ENCODE results near the gene NET1. TPM values are rescaled to one million over a fixed set of nuclear protein-coding genes. Genes with fewer than 3 reads are reported as not detected.

Gene NET1
- total and polyA plus RNA-seq, 2 donors (not counting 3 experiments of a cell fraction or from before 2014, with no cell fraction given) = 14.4 to 46.3 TPM

DNA sequence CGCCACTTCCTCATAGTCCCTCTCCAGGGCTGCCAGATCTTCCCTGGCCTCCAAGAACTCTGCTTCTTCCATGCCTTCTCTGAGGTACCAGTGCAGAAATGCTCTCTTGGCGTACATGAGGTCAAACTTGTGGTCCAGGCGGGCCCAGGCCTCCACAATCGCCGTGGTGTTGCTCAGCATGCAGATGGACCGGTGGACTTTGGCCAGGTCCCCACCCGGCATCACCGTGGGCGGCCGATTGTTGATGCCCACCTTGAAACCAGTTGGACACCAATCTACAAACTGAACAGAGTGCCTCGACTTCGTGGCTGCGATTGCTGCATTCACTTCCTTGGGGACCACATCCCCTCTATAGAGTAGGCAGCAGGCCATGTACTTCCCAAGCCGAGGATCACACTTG lies 18.8 kb upstream of the NET1 start:
- Histone ChIP-seq H3K4me2 (ENCODE audit: insufficient read depth, low read length) (no peak overlapping the region), H3K79me2 (ENCODE audit: control insufficient read depth, insufficient read depth, low read length) (no peaks in the 10 kb centered on the region), H3K9me1 (replicated peaks; ENCODE audit: control insufficient read depth, extremely low read depth, insufficient read depth, low read length) (no peaks in the 10 kb centered on the region), H3K27ac (ENCODE audit: insufficient read depth, low read depth, low read length) (no peak overlapping the region), H3K4me1 (ENCODE audit: control insufficient read depth, extremely low read depth, insufficient read depth, low read length) (no peaks in the 10 kb centered on the region), H3K36me3 (ENCODE audit: control insufficient read depth in 2 of 2, extremely low read depth in 1 of 2, insufficient read depth in 2 of 2, low read length in 2 of 2) (no peaks in the 10 kb centered on the region), H2AFZ (ENCODE audit: low read depth, low read length) (no peak overlapping the region), H4K20me1 (replicated peaks; ENCODE audit: control insufficient read depth, extremely low read depth, insufficient read depth, low read length) (no peaks in the 10 kb centered on the region), H3K9me3 (replicated peaks; ENCODE audit: control insufficient read depth, insufficient read depth, low read length) (no peaks in the 10 kb centered on the region), H3K9ac (replicated peaks; ENCODE audit: extremely low read depth, insufficient read depth, low read length) (no peak overlapping the region), H3K4me3 (replicated peaks in 1 of 3; ENCODE audit: insufficient read depth in 1 of 3, low read depth in 1 of 3, low read length in 3 of 3) (no peak overlapping the region), H3K27me3 (ENCODE audit: control insufficient read depth in 2 of 2, insufficient read depth in 2 of 2, low read length in 2 of 2) (peaks cover 0 to 2% of the 10 kb centered on the region in 2 experiments)
- dilution Hi-C loops (cut with MboI; ENCODE audit: extremely low pct_ligation_motif_present, low sequenced_read_pairs) (no loop called here), intact Hi-C loops (cut with micrococcal nuclease) (no loop called here)
- FAIRE-seq = no peak
- TF ChIP-seq POLR2A (IDR thresholded peaks at IDR 0.05; ENCODE audit: low read depth, low read length) (no peak), FOS (IDR thresholded peaks at IDR 0.05; ENCODE audit: borderline replicate concordance, insufficient read depth, low read length) (no peak), GATA2 (IDR thresholded peaks at IDR 0.05; ENCODE audit: insufficient read depth, insufficient read length, low read depth, low read length) (no peak), POLR2AphosphoS5 (IDR thresholded peaks at IDR 0.05; ENCODE audit: insufficient read depth, low read depth, low read length) (no peak), MYC (IDR thresholded peaks at IDR 0.05; ENCODE audit: low read depth, low read length) (no peak), EZH2 (IDR thresholded peaks at IDR 0.05; ENCODE audit: borderline replicate concordance, low read depth, low read length, severe bottlenecking) (no peak), JUN (IDR thresholded peaks at IDR 0.05; ENCODE audit: borderline replicate concordance, insufficient read depth, insufficient read length, low read depth) (no peak)
- TF ChIP-seq, protein P1, sequence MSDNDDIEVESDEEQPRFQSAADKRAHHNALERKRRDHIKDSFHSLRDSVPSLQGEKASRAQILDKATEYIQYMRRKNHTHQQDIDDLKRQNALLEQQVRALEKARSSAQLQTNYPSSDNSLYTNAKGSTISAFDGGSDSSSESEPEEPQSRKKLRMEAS (IDR thresholded peaks at IDR 0.05; ENCODE audit: insufficient read depth, insufficient read length) = no peak
- TF ChIP-seq, protein P2, sequence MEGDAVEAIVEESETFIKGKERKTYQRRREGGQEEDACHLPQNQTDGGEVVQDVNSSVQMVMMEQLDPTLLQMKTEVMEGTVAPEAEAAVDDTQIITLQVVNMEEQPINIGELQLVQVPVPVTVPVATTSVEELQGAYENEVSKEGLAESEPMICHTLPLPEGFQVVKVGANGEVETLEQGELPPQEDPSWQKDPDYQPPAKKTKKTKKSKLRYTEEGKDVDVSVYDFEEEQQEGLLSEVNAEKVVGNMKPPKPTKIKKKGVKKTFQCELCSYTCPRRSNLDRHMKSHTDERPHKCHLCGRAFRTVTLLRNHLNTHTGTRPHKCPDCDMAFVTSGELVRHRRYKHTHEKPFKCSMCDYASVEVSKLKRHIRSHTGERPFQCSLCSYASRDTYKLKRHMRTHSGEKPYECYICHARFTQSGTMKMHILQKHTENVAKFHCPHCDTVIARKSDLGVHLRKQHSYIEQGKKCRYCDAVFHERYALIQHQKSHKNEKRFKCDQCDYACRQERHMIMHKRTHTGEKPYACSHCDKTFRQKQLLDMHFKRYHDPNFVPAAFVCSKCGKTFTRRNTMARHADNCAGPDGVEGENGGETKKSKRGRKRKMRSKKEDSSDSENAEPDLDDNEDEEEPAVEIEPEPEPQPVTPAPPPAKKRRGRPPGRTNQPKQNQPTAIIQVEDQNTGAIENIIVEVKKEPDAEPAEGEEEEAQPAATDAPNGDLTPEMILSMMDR (IDR thresholded peaks at IDR 0.05; ENCODE audit: extremely low read depth in 1 of 2, insufficient read depth in 1 of 2, low read depth in 1 of 2, low read length in 2 of 2) = no peak
- CTCF ChIA-PET = interaction anchor here (1.5 kb wide), 1 partner anchor 10 kb away, joined by 6 read pairs; no protein-coding TSS in a partner anchor
- no TSS peak for BruUV-seq (replicated peaks)
- no peak for DNase-seq (ENCODE audit: low read depth, low spot score)
- POLR2A ChIA-PET = no interaction called here
